ENCODE measurements around the gene PGGHG.
"Not testable (repeated sequence)": the region's sequence is repeated elsewhere in the genome, so short reads cannot be mapped to it uniquely, and the experiment has no call there.

PGGHG gene

GRCh38 chr11:288478-289397 lies at the start of gene PGGHG:
PGGHG (plus strand) TSS chr11:289126; CDS start chr11:289817, 691 bp downstream.
- peak; percentile 41 for DNase-seq

GRCh38 chr11:240315-240714 lies 48.6 kb upstream of the PGGHG start:
- no peak for DNase-seq

- DNase-seq = no peak
Observed at GRCh38 chr11:241634-242033, 47.3 kb upstream of the PGGHG start.

GRCh38 chr11:244376-244775 lies 44.5 kb upstream of the PGGHG start:
- no peak for DNase-seq

GRCh38 chr11:249062-249461 lies 39.9 kb upstream of the PGGHG start:
- no peak for DNase-seq

- no peak for DNase-seq
Observed at GRCh38 chr11:250274-250673, 38.7 kb upstream of the PGGHG start.

- DNase-seq = no peak
Observed at GRCh38 chr11:250740-251299, 38.1 kb upstream of the PGGHG start.

- DNase-seq = no peak
Observed at GRCh38 chr11:251550-251949, 37.4 kb upstream of the PGGHG start.

- DNase-seq = no peak
Observed at GRCh38 chr11:252666-253065, 36.3 kb upstream of the PGGHG start.

- no peak for DNase-seq
Observed at GRCh38 chr11:253160-253885, 35.6 kb upstream of the PGGHG start.

- DNase-seq = no peak
Observed at GRCh38 chr11:253886-254270, 35.0 kb upstream of the PGGHG start.

GRCh38 chr11:255176-255575 lies 33.8 kb upstream of the PGGHG start:
- DNase-seq = no peak

- DNase-seq = no peak
Observed at GRCh38 chr11:255816-256215, 33.1 kb upstream of the PGGHG start.

- no peak for DNase-seq
Observed at GRCh38 chr11:256952-257737, 31.8 kb upstream of the PGGHG start.

- DNase-seq = no peak
Observed at GRCh38 chr11:257766-258493, 31.0 kb upstream of the PGGHG start.

GRCh38 chr11:259413-259812 lies 29.5 kb upstream of the PGGHG start:
- DNase-seq = no peak

GRCh38 chr11:261624-262023 lies 27.3 kb upstream of the PGGHG start:
- DNase-seq = no peak

GRCh38 chr11:266676-267439 lies 22.1 kb upstream of the PGGHG start:
- no peak for DNase-seq

GRCh38 chr11:267491-267994 lies 21.4 kb upstream of the PGGHG start:
- DNase-seq = no peak

- not testable (repeated sequence) for DNase-seq
Observed at GRCh38 chr11:268716-269145, 20.2 kb upstream of the PGGHG start.
